HEK293 (cell line): ENCODE results near the gene CACNA1C.

Experiments
- CTCF ChIA-PET: fragments of 350-600 bp; formaldehyde crosslinking; extraction: SDS; loops from one replicate; lab custom pipeline; 2021; ENCODE audit warnings: antibody characterized with exemption; lab: Yijun Ruan, JAX
- POLR2A ChIA-PET: fragments of 300-600 bp; formaldehyde crosslinking; extraction: SDS; loops from one replicate; lab custom pipeline; 2020; ENCODE audit warnings: antibody characterized with exemption, inconsistent platforms; lab: Yijun Ruan, JAX
- H3K27ac ChIP-seq: fragments of 200-500 bp; sonication (Bioruptor generic); 2 replicates; pipeline ENCODE4 v1.5.1; 2014; ENCODE audit warnings: low read depth, low read length, control low read depth, inconsistent platforms; ENCODE audit errors: extremely low read depth
- H3K36me3 ChIP-seq, 2 experiments: fragments of 200-500 bp in 1 of 2; sonication (Bioruptor generic) in 1 of 2; 1 replicate in 1 of 2; 2 replicates in 1 of 2; pipeline ENCODE4 v1.5.1; 2014 to 2017; ENCODE audit warnings: inconsistent platforms in 2 of 2, low read length in 2 of 2; ENCODE audit not compliant: control insufficient read depth in 2 of 2, insufficient read depth in 1 of 2
- H3K4me1 ChIP-seq: fragments of 200-500 bp; sonication (Bioruptor generic); 2 replicates; pipeline ENCODE4 v1.5.1; 2014; ENCODE audit warnings: mild to moderate bottlenecking, low read length, inconsistent platforms; ENCODE audit not compliant: control insufficient read depth, insufficient read depth
- H3K4me3 ChIP-seq: 2 replicates; pipeline ENCODE4 v1.5.1; 2011; ENCODE audit warnings: low read depth, mild to moderate bottlenecking, control low read depth, low read length, moderate library complexity
- H3K9me3 ChIP-seq: fragments of 200-500 bp; sonication (Bioruptor generic); 2 replicates; pipeline ENCODE4 v1.5.1; 2014; ENCODE audit warnings: low read depth, low read length, inconsistent platforms; ENCODE audit not compliant: control insufficient read depth, insufficient read depth
- EGR2 ChIP-seq: fragments of 450-650 bp; formaldehyde crosslinking; IDR thresholded peaks from 2 replicates; pipeline ENCODE4 v1.5.1; 2016; ENCODE audit warnings: low read depth, missing biosample characterization, missing genetic modification characterization
- HOXD13 ChIP-seq: sonication (generic); formaldehyde crosslinking; IDR thresholded peaks from 2 replicates; pipeline ENCODE4 v1.8.0; 2022; ENCODE audit warnings: missing genetic modification reagents, borderline replicate concordance
- SALL2 ChIP-seq: fragments of 450-650 bp; formaldehyde crosslinking; IDR thresholded peaks from 2 replicates; pipeline ENCODE4 v1.5.0; 2017; ENCODE audit warnings: missing biosample characterization, mild to moderate bottlenecking, missing genetic modification characterization, borderline replicate concordance
- ZBTB1 ChIP-seq: fragments of 450-650 bp; formaldehyde crosslinking; IDR thresholded peaks from 2 replicates; pipeline ENCODE4 v1.5.1; 2016; ENCODE audit warnings: missing biosample characterization, missing genetic modification characterization
- ZBTB20 ChIP-seq: fragments of 450-650 bp; formaldehyde crosslinking; IDR thresholded peaks from 2 replicates; pipeline ENCODE4 v1.5.1; 2016; ENCODE audit warnings: missing biosample characterization, missing genetic modification characterization
- ZNF155 ChIP-seq: fragments of 450-650 bp; formaldehyde crosslinking; IDR thresholded peaks from 2 replicates; pipeline ENCODE4 v1.5.1; 2016; ENCODE audit warnings: missing biosample characterization, missing genetic modification characterization
- ZNF169 ChIP-seq: fragments of 450-650 bp; formaldehyde crosslinking; IDR thresholded peaks from 2 replicates; pipeline ENCODE4 v1.5.1; 2016; ENCODE audit warnings: missing biosample characterization, missing genetic modification characterization
- ZNF175 ChIP-seq: fragments of 450-650 bp; formaldehyde crosslinking; IDR thresholded peaks from 2 replicates; pipeline ENCODE4 v1.5.1; 2016; ENCODE audit warnings: missing biosample characterization, missing genetic modification characterization
- ZNF354C ChIP-seq: fragments of 450-650 bp; formaldehyde crosslinking; IDR thresholded peaks from 2 replicates; pipeline ENCODE4 v1.5.1; 2016; ENCODE audit warnings: missing biosample characterization, missing genetic modification characterization, low read depth, borderline replicate concordance
- ZNF394 ChIP-seq: fragments of 450-650 bp; formaldehyde crosslinking; IDR thresholded peaks from 2 replicates; pipeline ENCODE4 v1.5.1; 2016; ENCODE audit warnings: missing biosample characterization, missing genetic modification characterization, mild to moderate bottlenecking, moderate library complexity, borderline replicate concordance
- ZNF416 ChIP-seq: fragments of 450-650 bp; formaldehyde crosslinking; IDR thresholded peaks from 2 replicates; pipeline ENCODE4 v1.5.1; 2016; ENCODE audit warnings: missing biosample characterization, missing genetic modification characterization
- ZNF560 ChIP-seq: fragments of 450-650 bp; formaldehyde crosslinking; IDR thresholded peaks from 2 replicates; pipeline ENCODE4 v1.5.1; 2017; ENCODE audit warnings: missing biosample characterization, missing genetic modification characterization, borderline replicate concordance
- ZNF621 ChIP-seq: fragments of 450-650 bp; formaldehyde crosslinking; IDR thresholded peaks from 2 replicates; pipeline ENCODE4 v1.5.1; 2017; ENCODE audit warnings: missing biosample characterization, missing genetic modification characterization
- ZNF707 ChIP-seq: fragments of 450-650 bp; formaldehyde crosslinking; IDR thresholded peaks from 2 replicates; pipeline ENCODE4 v1.5.1; 2016; ENCODE audit warnings: missing biosample characterization, missing genetic modification characterization
- ZSCAN30 ChIP-seq: fragments of 450-650 bp; IDR thresholded peaks from 2 replicates; pipeline ENCODE4 v1.5.1; 2018; ENCODE audit warnings: missing biosample characterization, mild to moderate bottlenecking, missing genetic modification characterization, moderate library complexity
- TF ChIP-seq, protein P1 (sequence below): fragments of 450-650 bp; formaldehyde crosslinking; IDR thresholded peaks from 2 replicates; pipeline ENCODE4 v1.5.1; 2016; ENCODE audit warnings: missing biosample characterization, missing genetic modification characterization
- TF ChIP-seq, protein P2 (sequence below): fragments of 450-650 bp; formaldehyde crosslinking; conservative IDR thresholded peaks from 2 replicates; pipeline ENCODE4 v1.5.1; 2016; ENCODE audit warnings: low read depth, missing biosample characterization, missing genetic modification characterization
- TF ChIP-seq, protein P3 (sequence below): fragments of 450-650 bp; formaldehyde crosslinking; optimal IDR thresholded peaks from 2 replicates; pipeline ENCODE3; 2016; ENCODE audit warnings: missing biosample characterization, mild to moderate bottlenecking, missing genetic modification characterization

Gene CACNA1C

DNA sequence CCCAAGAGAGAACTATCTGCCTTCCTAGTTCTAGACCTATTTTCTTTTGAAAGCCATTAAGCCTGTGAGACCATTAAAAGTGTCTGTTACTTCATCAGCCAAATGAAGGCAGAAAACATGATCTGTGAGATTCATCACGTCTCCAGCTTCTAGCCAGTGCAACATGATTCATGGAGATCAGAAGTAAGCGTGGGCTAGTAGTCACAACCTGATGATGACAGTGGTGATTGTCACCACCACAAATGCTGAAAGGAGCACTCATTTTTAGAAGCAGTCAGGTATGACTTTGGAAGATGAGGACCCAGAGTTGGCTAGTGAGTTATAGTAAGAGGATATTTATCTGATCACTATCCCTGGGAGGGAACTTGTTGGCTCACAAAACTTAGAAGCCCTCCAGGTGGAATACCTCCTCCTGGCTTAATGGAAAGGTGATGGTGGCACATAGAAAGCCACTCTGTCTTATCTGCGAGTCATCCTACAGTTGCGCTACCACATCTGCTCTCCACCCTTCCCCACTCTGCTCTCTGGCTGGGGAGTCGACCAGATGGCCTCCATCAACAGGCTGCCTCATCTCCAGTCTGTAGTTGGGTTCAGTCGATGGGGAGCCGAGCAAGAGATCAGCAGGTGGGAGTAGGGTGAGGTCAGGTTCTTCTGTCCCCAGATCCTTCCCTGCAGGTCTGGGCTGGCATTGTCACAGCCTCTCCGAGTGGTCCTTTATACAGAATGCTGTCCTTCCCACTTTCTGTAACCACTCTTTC, 424.4 kb downstream of the CACNA1C start:
- no peak for TF ChIP-seq ZNF169 (tag by site-specific recombination)
- TF ChIP-seq, protein P1, sequence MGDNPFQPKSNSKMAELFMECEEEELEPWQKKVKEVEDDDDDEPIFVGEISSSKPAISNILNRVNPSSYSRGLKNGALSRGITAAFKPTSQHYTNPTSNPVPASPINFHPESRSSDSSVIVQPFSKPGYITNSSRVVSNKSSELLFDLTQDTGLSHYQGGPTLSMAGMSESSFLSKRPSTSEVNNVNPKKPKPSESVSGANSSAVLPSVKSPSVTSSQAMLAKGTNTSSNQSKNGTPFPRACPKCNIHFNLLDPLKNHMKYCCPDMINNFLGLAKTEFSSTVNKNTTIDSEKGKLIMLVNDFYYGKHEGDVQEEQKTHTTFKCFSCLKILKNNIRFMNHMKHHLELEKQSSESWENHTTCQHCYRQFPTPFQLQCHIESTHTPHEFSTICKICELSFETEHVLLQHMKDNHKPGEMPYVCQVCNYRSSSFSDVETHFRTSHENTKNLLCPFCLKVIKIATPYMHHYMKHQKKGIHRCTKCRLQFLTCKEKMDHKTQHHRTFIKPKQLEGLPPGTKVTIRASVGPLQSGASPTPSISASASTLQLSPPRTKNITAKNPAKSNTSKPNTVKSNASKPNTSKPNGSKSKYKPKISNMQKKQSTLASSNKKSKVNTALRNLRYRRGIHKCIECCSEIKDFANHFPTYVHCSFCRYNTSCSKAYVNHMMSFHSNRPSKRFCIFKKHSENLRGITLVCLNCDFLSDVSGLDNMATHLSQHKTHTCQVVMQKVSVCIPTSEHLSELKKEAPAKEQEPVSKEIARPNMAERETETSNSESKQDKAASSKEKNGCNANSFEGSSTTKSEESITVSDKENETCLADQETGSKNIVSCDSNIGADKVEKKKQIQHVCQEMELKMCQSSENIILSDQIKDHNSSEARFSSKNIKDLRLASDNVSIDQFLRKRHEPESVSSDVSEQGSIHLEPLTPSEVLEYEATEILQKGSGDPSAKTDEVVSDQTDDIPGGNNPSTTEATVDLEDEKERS (tag by site-specific recombination), result no peak
- TF ChIP-seq, protein P2, sequence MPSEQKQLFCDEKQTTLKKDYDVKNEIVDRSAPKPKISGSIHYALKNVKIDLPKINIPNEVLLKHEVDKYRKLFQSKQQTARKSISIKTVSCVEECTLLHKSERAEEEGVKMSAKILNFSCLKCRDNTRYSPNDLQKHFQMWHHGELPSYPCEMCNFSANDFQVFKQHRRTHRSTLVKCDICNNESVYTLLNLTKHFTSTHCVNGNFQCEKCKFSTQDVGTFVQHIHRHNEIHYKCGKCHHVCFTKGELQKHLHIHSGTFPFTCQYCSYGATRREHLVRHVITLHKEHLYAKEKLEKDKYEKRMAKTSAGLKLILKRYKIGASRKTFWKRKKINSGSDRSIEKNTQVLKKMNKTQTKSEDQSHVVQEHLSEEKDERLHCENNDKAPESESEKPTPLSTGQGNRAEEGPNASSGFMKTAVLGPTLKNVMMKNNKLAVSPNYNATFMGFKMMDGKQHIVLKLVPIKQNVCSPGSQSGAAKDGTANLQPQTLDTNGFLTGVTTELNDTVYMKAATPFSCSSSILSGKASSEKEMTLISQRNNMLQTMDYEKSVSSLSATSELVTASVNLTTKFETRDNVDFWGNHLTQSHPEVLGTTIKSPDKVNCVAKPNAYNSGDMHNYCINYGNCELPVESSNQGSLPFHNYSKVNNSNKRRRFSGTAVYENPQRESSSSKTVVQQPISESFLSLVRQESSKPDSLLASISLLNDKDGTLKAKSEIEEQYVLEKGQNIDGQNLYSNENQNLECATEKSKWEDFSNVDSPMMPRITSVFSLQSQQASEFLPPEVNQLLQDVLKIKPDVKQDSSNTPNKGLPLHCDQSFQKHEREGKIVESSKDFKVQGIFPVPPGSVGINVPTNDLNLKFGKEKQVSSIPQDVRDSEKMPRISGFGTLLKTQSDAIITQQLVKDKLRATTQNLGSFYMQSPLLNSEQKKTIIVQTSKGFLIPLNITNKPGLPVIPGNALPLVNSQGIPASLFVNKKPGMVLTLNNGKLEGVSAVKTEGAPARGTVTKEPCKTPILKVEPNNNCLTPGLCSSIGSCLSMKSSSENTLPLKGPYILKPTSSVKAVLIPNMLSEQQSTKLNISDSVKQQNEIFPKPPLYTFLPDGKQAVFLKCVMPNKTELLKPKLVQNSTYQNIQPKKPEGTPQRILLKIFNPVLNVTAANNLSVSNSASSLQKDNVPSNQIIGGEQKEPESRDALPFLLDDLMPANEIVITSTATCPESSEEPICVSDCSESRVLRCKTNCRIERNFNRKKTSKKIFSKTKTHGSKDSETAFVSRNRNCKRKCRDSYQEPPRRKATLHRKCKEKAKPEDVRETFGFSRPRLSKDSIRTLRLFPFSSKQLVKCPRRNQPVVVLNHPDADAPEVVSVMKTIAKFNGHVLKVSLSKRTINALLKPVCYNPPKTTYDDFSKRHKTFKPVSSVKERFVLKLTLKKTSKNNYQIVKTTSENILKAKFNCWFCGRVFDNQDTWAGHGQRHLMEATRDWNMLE, result no peak
- TF ChIP-seq ZBTB1 (tag by site-specific recombination), result no peak
- TF ChIP-seq SALL2, result no peak
- TF ChIP-seq HOXD13 (CRISPR knock-in tag), result no peak
- no peak for TF ChIP-seq ZSCAN30 (tag by site-specific recombination)
- no peak for TF ChIP-seq ZNF560 (tag by site-specific recombination)
- TF ChIP-seq ZBTB20 (tag by site-specific recombination), result no peak
- TF ChIP-seq, protein P3, sequence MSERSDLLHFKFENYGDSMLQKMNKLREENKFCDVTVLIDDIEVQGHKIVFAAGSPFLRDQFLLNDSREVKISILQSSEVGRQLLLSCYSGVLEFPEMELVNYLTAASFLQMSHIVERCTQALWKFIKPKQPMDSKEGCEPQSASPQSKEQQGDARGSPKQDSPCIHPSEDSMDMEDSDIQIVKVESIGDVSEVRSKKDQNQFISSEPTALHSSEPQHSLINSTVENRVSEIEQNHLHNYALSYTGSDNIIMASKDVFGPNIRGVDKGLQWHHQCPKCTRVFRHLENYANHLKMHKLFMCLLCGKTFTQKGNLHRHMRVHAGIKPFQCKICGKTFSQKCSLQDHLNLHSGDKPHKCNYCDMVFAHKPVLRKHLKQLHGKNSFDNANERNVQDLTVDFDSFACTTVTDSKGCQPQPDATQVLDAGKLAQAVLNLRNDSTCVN, result no peak
- no peak for TF ChIP-seq EGR2 (tag by site-specific recombination)
- TF ChIP-seq ZNF621 (tag by site-specific recombination), result no peak
- TF ChIP-seq ZNF416 (tag by site-specific recombination), result no peak
- no peak for TF ChIP-seq ZNF175 (tag by site-specific recombination)
- no peak for TF ChIP-seq ZNF394
- TF ChIP-seq ZNF354C, result no peak
- TF ChIP-seq ZNF707 (tag by site-specific recombination), result no peak
- TF ChIP-seq ZNF155, result no peak
- ChIA-PET POLR2A (no interaction called here), CTCF (no interaction called here)
- H3K4me3 ChIP-seq, result no peak overlapping the region
- H3K9me3 ChIP-seq, result no peaks in the 10 kb centered on the region
- H3K36me3 ChIP-seq, result no peaks in the 10 kb centered on the region
- no peaks in the 10 kb centered on the region for H3K4me1 ChIP-seq
- no peak overlapping the region for H3K27ac ChIP-seq
